Right lung (tissue), 5 donors: ENCODE results near the gene ACAD9. TPM values are rescaled to one million over a fixed set of nuclear protein-coding genes. Genes with fewer than 3 reads are reported as not detected.
"Not testable (repeated sequence)": the region's sequence is repeated elsewhere in the genome, so short reads cannot be mapped to it uniquely, and the experiment has no call there.

Experiments used
- DNase-seq, 2 donors: peaks; one replicate each; pipeline ENCODE4 v3.0.0-alpha.2; 2013
- polyA plus RNA-seq, 5 donors: library from polyadenylated mRNA; unstranded; fragments of 120-200 nt; gene quantifications; one replicate each; pipeline versions ENCODE4 v1.2.1 to v1.2.3, GENCODE V29; 2013; ENCODE audit warnings: inconsistent platforms in 1 of 5, low replicate concordance in 1 of 5; ENCODE audit not compliant: insufficient read length in 5 of 5, insufficient read depth in 1 of 5

Gene ACAD9
- polyA plus RNA-seq, 5 donors: 36.8 to 43.7 (median 38.7) TPM

DNA sequence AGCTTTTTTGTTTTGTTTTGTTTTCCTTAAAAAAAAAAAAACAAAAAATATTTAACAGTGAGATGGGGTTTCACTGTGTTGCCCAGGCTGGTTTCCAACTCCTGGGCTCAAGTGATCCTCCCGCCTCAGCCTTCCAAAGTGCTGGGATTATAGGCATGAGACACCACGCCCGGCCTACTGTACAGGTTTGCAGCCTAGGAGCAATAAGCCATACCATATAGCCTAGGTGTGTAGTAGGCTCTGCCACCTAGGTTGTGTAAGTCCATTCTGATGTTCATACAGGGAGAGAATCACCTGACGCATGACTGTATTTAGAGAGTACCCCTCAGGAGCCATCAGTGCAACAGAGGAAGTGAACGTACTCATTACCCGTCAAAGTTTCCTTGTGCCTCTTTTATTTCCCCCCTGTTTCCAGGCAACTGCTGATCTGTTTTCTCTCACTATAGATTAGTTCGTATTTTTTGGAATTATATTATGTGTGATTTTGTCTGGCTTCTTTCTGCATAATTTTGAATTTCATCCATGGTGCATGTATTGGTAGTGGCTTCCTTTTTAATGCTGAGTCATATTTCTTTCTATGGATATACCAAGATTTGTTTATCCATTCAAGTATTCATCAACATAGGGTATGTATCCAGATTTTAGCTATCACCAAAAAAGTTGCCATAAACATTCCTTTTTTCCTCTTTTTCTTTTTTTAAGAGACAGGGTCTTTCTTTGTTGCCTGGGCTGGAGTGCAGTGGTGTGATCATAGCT lies 9.9 kb downstream of the ACAD9 start:
- no peak for DNase-seq

DNA sequence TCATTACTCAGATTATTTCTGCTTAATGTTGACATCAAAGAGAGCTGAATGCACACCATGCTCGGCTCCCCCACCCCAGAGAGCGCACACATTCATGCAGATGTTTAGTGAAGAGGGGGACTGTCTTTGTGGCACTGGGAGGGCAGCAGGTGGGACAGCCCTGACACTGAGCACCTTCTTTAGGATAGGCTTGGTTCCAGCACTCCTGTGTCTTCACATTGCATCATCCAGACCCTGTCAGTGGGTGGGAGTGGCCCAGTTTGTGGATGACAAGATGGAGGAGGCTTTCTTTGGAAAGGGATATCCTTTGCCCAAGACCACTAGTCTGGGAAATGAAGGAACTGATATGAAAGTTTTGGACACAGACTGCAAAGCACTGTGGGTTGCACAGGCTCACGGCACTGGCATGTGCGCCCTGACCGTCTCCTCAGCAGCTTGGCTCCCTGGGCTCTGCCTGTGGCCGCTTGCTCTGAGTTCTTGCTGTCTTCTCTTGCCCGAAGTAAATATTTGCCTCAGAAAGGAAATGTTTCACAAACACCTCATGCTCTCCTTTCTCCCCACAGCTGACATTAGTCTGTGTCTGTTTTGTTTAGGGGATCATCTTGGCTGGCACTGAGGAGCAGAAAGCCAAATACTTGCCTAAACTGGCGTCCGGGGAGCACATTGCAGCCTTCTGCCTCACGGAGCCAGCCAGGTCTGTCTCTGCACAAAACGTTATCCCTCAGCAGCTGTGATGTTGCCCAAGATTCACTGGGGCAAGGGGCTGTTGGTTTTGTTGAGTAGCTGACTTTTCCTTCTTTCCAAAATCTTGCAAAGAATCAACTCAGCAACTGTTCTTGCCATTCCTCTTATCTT lies 16.6 kb downstream of the ACAD9 start:
- no peak for DNase-seq

DNA sequence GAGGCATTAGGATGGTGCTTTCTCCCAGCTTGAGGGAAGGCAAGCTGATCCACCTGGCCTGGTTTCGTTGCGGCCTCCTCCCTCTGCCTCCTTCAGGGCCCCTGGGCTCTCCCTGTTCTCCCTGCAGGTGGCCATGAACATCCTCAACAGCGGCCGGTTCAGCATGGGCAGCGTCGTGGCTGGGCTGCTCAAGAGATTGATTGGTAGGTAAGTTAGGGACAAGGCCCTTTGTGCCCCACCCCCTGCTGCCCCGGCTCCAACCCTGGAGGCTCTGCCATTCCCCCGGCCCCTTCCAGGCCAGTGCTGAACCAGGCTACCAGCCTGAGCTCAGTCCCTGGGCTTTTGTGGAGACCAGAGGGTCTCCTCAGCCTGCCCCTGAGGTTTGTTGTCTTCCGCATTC lies 23.0 kb downstream of the ACAD9 start:
- DNase-seq: no peak

DNA sequence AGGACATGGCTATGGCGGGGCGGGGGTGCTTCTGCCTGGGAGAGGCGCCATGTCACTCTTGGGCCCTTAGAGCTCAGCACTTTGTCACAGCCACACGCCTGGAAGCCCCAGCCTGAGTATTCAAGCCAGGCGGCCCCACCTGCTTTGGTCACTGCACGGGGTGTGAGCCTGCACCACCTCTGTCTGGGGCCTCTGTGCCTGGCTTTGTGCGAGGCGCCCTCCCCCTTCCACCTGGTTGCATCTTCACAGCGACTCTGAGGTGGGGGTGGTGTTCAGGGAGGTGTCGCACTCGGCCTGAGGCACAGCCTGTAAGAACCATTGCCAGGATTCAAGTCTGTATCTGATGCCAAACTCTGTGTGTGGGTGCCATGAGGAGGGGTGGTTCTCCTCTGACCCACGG lies 24.1 kb downstream of the ACAD9 start:
- DNase-seq: no peak

DNA sequence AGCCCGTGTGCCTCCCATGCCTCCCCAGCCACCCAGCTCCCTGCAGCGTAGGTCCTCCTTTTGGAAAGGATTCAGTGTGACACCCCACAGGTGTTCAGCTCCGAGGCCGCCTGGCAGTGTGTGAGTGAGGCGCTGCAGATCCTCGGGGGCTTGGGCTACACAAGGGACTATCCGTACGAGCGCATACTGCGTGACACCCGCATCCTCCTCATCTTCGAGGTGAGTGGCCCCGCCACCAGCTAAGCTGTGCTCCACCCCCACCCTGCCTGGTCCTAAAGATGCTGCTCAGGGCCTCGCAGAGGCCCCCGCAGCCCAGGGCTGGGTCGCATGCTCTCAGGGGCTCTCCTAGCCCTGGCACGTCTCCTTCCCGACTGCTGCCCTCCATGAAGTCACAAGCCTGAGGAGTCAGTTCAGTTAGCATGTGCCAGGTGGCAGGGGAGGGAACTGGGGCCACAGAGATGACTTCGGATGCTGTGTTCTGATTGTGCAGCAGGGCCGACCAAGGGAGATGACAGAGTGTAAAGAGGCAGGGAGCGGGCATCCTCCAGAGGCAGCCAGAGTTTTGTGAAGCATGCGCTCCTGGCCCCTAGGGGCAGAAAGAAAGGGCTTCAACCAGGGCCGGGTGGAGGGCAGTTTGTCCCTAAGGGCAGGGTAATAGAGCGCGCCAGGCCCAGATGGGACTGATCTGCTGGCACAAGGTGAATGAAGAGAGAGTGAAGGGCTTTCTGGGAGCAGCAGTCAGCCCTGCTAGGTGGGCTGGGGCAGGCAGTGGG lies 26.8 kb downstream of the ACAD9 start:
- DNase-seq: no peak

DNA sequence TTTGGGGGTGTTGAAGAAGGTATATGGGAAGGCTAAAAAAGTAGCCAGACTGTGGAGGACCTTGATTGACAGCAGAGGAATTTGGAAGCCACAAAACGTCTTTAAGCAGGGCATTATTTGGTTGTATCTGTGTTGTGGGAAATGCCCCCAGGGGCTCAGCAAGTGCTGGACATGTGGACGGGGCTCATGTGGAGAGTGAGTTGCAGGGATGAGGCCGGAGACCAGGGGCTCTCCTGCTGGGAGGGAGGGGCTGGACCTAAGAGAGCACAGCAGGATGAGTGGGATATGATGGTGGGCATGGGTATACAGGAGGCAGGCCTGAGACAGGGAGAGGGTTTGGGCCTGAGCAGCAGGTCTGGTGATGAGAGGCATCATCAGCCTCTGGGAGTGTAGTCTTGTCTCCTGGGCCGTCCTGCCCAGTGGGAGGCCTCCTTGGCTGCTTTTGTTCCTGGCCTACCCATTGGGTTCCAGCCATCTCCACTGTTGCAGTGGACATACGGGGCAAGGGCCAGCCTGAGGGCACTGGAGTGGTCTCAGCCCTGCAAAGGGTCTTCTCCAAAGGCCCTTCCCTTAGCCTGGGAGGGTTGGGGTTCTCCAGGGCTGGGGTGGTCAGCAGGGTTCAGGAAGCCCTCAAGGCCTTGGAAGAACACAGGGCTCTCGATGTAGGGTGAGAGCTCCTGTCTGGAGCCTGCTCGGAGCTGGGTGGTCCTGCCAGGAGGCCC lies 27.5 kb downstream of the ACAD9 start:
- no peak for DNase-seq

DNA sequence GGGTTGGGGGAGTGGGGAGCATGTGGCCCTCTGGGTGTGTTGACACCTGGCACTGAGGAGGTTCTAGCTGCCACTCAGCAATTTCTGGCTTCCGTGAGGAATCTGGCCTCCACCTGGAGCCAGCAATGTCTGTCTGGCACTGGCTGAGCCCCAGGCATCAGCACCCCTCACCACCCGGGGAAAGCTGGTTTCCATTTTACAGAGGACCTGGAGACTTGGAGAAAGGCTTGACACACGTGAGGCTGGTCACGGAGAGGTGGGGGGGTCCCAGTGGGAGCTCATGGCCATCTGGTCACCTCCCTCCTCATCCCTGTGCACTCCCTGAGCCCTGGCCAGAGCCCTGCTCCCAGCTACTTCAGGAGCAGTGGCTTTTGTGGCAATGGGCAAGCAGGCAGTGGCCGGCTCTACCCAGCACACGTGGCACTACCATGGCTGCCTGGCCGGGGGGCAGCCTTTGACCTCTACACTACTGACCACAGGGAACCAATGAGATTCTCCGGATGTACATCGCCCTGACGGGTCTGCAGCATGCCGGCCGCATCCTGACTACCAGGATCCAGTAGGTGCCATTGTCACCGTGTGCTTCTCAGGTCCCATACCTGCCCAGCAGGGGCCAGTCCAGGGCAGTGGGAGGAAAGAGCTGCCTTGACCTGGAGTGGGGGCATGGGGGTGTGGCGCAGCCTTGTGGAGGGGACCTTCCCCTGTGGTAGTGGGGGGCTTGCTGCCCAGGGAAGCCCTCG lies 28.5 kb downstream of the ACAD9 start:
- no peak for DNase-seq

DNA sequence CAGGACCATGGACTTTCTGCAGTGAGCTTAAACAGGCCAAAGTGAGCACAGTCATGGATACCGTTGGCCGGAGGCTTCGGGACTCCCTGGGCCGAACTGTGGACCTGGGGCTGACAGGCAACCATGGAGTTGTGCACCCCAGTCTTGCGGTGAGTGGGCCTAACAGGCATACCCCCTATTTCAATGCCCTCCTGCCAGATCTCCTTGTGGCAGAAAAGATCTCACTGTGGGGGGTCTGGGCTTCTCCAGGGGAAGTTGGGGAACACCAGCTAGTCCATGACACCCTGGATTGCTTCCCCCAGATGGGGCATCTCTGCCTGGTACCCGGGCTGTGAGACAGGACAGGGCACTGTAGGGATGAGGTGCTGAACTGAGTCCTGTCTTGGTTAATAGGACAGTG lies 29.5 kb downstream of the ACAD9 start:
- DNase-seq: no peak

DNA sequence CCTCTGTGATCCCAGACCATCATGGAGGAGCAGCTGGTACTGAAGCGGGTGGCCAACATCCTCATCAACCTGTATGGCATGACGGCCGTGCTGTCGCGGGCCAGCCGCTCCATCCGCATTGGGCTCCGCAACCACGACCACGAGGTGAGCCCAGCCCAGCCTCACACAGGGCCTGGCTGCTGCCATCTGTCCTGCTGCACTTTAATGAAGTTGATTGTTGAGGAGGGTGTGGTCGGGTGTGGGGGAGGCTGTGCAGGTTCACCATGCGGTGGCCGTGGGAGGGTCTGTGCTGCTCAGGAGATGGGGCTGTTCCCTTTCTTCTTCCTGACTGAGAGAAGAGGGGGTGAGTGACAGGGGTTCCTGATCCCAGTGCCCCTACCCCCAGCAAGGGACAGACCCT lies 30.6 kb downstream of the ACAD9 start:
- DNase-seq: no peak

DNA sequence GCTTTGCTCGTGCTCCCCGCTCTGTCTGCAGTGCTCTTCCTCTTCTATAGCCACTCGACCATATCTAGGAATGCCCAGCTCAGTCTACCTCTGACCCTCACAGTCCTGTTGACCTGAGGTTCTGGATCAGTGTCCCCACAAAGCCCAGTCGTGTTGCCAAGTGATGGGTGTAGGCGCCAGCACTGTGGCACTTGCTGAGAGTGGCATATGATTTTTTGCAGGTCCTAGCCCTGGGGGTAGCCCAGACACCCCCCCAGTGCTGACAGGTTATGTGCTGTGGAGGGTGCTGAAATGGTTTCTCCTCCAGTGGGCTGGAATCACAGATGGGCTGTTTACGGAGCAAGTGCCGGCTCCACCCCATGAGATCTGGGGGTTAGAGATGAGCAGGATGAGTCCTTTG lies 32.5 kb downstream of the ACAD9 start:
- DNase-seq: no peak

DNA sequence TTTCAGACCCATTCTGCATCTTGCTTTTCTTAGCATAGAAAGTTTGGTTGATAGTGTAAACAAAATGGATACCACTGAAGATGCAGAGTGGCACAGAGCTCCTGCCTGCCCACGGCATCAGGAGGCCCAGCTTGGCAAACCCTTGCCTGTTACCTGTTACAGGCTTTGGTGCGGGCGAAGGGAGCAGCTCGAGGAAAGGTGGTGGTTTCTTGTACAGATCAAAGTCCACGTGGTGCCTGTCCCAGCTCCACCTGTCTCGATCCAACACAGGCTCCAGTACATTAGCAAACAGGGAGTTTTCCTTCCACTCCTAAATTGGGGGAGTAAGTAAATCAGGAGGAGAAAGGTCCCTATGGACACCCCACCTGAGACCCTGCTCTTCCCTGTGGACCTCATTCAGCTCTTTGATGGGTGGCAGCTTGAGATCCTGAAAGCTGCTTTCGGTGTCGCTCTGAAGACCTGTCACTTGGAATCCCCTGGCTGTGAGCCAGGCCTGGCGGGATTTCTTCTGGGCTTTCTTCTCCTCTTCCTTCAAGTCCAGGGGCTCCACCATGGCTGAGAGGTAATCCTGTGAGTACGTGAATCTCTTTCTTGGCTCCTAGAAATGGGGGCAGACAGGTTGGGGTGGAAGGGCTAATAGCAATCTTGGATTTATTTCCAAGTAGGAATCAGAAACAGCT lies 35.7 kb downstream of the ACAD9 start:
- DNase-seq: no peak

DNA sequence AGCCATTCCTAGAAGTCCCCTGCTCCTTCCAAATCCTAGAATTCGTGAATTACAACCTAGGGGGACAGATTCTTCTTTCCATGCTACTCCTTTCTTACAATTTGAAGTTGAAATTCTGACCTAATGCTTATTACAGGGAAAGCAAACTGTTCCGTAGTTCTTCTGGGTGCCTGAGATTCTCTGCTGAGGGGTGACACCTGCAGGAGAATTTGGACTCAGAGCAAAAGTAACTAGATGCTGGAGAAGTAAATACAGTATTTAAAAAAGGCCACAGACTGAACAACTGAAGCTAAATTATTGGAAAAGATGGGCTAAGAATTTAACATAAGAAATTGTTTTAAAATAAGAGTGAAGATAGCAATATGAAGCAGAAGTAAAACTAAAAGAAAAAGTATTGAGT lies 37.9 kb downstream of the ACAD9 start:
- no peak for DNase-seq

DNA sequence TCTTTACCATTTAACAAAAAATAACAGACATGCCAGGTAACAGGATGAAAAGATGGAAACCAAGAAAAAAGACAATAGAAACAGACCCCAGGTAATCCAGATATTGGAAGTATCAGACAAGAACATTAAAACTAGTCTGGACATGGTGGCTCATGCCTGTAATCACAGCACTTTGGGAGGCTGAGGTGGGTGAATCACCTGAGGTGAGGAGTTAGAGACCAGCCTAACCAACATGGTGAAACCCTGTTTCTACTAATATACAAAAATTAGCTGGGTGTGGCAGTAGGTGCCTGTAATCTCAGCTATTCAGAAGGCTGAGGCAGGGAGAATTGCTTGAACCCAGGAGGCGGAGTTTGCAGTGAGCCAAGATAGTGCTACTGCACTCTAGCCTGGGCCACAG lies 40.6 kb downstream of the ACAD9 start:
- DNase-seq: no peak

DNA sequence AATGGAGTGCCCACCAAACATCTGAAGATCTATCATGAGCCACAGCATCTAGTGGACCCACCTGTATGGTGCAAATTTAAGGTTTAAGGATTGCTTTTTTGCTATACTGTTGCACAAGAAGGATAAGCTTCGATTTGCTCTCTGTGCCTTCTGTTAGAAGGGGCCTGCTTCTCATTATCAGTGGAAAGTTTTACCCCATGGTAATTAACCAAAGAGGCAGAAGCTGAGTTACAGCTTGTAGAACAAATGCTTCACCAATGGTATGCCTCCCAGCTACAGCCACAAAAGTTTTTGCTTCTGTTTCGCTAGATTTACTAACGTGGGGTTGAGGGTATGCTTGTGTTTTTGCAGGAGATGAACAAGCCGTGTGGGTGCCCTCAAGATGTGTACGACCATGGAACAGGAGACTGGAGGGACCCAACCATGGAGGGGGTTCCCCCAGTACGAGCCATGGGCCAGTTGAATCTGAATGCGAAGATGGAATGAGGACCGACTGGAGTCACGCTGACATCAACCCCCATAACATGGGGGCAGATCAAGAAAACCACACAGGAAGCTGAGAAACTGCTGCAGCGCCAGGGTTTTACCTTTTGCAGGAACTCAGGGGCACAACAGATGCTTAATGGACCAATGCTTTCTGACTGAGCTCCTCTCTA lies 43.5 kb downstream of the ACAD9 start:
- no peak for DNase-seq

DNA sequence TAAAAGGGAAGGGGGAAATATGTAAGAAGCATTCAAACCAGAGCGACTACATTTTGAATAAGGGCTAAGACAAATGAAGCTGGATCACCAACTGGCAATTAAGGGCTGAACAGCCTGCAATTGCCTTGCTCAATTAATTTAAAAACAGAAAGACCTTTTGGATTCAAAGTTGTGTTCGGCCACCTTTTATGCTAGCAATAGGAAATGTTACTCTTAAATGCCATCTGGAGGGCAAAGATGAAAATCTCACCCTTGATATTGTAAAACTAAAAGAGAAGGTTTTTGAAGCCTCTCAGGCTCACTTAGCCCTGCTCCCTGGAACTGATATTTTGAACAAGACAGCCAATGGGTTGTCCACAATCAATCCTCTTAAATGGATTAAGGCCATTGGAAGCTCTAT lies 44.2 kb downstream of the ACAD9 start:
- no peak for DNase-seq

DNA sequence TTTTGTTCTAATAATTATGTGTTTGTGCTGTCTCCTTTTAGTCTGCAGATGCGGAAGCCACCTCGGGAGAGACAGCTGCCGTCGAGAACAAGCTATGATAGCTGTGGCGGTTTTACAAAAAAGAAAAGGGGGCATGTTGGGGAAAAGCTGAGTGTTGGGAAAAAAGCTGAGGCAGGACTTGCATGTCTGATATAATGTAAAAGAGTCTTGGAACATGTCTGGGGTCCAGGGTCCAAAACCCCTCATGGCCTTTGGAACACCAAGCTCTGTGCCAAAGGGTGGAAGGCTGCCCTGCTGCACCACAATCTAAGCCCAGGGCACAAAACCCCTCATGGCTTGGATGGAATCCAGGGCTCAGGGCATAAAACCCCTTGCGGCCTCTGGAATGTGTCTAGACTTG lies 44.6 kb downstream of the ACAD9 start:
- DNase-seq: not testable (repeated sequence)

DNA sequence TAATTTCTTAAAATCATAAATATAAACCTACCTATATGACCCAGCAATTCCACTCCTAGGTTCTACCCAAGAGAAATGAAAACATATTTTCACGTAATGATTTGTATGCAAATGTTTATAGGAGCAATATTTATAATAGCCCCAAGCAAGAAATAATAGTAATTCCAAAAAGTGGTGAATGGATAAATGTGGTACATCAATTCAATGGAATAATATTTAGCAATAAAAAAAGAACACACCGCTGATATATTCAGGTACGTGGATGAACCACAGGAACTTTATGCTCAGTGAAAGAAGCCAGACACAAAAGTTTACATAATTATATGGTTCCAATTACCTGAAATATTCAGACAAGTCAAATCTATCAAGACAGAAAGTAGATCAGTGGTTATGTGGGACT lies 49.9 kb downstream of the ACAD9 start:
- DNase-seq: no peak

DNA sequence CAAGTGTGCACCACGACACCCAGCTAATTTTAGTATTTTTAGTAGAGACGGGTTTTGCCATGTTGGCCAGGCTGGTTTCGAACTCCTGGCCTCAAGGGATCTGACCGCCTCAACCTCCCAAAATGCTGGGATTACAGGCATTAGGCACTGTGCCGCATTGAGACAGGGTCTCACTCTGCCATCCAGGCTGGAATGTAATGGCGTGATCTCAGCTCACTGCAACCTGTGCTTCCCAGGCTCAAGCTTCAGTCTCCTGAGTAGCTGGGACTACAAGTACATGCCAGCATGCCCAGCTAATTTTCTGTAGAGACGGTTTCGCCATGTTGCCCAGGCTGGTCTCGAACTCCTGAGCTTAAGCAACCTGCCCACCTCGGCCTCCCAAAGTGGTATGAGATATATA lies 51.6 kb downstream of the ACAD9 start:
- DNase-seq: no peak

DNA sequence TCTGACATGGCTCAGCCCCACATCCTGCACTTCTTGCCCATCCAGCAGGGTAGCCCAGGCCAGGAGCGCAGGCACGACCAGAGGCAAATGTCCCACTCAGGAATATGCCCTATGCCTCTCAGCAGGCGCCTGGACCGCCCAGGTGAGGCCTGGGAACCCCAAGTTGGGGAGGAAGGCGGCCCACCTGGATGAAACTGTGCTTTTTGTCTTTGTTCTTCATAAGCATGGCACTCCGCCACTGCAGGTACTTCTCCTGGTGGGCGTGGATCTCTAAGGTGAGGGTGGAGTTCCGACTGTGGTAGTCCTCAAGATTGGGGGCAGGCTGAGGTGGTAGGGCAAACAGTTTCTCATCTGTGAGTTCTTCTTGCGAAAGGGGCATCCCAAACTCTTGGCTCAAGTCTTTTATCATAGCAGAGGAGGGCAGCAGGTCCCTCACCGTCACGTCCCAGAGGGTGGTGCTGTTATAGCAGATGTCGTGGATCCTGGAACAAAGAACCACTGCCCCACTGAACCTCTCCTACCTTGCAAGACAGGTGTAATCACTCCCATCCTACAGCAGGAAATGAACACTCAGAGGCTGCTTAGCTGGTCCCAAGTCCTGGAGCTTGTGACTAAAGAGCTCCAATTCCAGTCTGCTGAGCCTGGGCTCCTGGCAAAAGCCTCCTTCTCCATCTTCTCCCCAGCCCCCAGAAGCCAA lies 53.2 kb downstream of the ACAD9 start:
- DNase-seq: no peak
